Measurements from ENCODE around the gene HRH3.

HRH3 gene

GRCh38 chr20:62197311-62197710 lies 22.8 kb downstream of the HRH3 start:
- no peak for DNase-seq

- DNase-seq: no peak
These were observed 23.8 kb downstream of the HRH3 start for GRCh38 chr20:62196286-62196685.

GRCh38 chr20:62195736-62196135 lies 24.3 kb downstream of the HRH3 start:
- no peak for DNase-seq

GRCh38 chr20:62195075-62195405 lies 25.0 kb downstream of the HRH3 start:
- no peak for DNase-seq

GRCh38 chr20:62193079-62194025 lies 26.7 kb downstream of the HRH3 start:
- DNase-seq: no peak

- DNase-seq: no peak
These were observed 27.4 kb downstream of the HRH3 start for GRCh38 chr20:62192635-62193034.

- no peak for DNase-seq
These were observed 28.1 kb downstream of the HRH3 start for GRCh38 chr20:62191781-62192559.

- no peak for DNase-seq
These were observed 29.3 kb downstream of the HRH3 start for GRCh38 chr20:62190639-62191411.

GRCh38 chr20:62186887-62187866 lies 32.9 kb downstream of the HRH3 start:
- DNase-seq: no peak

GRCh38 chr20:62186096-62186426 lies 34.0 kb downstream of the HRH3 start:
- DNase-seq: no peak

GRCh38 chr20:62183426-62184142 lies 36.5 kb downstream of the HRH3 start:
- no peak for DNase-seq

GRCh38 chr20:62182469-62183425 lies 37.3 kb downstream of the HRH3 start, which contains the start of gene MTG2:
MTG2 (plus strand) TSS chr20:62183028; CDS start chr20:62193421, 10,393 bp downstream.
- peak; percentile 88 for DNase-seq

GRCh38 chr20:62181808-62182207 lies 38.3 kb downstream of the HRH3 start:
- no peak for DNase-seq

GRCh38 chr20:62179162-62179504 lies 40.9 kb downstream of the HRH3 start:
- DNase-seq: no peak

- no peak for DNase-seq
These were observed 41.5 kb downstream of the HRH3 start for GRCh38 chr20:62178316-62179161.

GRCh38 chr20:62177307-62177706 lies 42.8 kb downstream of the HRH3 start:
- DNase-seq: no peak

GRCh38 chr20:62176866-62177265 lies 43.2 kb downstream of the HRH3 start:
- no peak for DNase-seq

- DNase-seq: no peak
These were observed 44.4 kb downstream of the HRH3 start for GRCh38 chr20:62175711-62176110.

Measured in DMS79 (cell line).